Hepatocyte (in vitro differentiated cells): ENCODE results near the gene C16orf89.

Experiments used
- EZH2 ChIP-seq: fragments of 200-600 bp; sonication (generic); IDR thresholded peaks from 2 replicates; pipeline ENCODE4 v1.6.1; 2016; ENCODE audit warnings: antibody characterized with exemption, mild to moderate bottlenecking, borderline replicate concordance
- EZH2phosphoT487 ChIP-seq: fragments of 200-600 bp; sonication (generic); IDR thresholded peaks from one replicate; pipeline ENCODE4 v1.6.1; 2018; ENCODE audit warnings: antibody characterized with exemption, mild to moderate bottlenecking, low read depth, moderate library complexity; ENCODE audit not compliant: unreplicated experiment, severe bottlenecking
- TF ChIP-seq, protein P1 (sequence below): fragments of 200-600 bp; sonication (generic); IDR thresholded peaks from 2 replicates; pipeline ENCODE4 v1.5.1; 2016; ENCODE audit warnings: antibody characterized with exemption, mild to moderate bottlenecking; ENCODE audit not compliant: poor library complexity

DNA sequence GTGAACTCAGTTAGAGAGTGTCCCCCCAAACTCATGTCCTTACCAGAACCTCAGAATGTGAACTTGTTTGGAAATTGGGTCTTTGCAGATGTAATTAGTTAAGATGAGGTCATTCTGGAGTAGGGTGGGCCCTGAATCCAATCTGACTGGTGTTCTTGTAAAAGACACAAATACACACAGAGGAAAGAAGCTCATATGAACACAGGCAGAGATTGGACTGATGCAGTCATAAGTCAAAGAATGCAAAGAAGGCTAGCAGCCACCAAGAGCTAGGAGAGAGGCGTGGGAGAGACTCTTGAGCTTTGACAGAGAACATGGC is 29.9 kb downstream of the C16orf89 start:
- TF ChIP-seq, protein P1, sequence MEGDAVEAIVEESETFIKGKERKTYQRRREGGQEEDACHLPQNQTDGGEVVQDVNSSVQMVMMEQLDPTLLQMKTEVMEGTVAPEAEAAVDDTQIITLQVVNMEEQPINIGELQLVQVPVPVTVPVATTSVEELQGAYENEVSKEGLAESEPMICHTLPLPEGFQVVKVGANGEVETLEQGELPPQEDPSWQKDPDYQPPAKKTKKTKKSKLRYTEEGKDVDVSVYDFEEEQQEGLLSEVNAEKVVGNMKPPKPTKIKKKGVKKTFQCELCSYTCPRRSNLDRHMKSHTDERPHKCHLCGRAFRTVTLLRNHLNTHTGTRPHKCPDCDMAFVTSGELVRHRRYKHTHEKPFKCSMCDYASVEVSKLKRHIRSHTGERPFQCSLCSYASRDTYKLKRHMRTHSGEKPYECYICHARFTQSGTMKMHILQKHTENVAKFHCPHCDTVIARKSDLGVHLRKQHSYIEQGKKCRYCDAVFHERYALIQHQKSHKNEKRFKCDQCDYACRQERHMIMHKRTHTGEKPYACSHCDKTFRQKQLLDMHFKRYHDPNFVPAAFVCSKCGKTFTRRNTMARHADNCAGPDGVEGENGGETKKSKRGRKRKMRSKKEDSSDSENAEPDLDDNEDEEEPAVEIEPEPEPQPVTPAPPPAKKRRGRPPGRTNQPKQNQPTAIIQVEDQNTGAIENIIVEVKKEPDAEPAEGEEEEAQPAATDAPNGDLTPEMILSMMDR, result no peak
- TF ChIP-seq EZH2, result no peak
- TF ChIP-seq EZH2phosphoT487, result no peak
